ENCODE results near the gene DCTN1.

GRCh38 chr2:74378007-74378406 lies 2.1 kb downstream of the DCTN1 start:
- no peak for TF ChIP-seq CTCF (IDR thresholded peaks at IDR 0.05; ENCODE audit: low read depth, low read length, poor library complexity, severe bottlenecking)
- no peak for TF ChIP-seq EZH2phosphoT487 (IDR thresholded peaks at IDR 0.05; ENCODE audit: borderline replicate concordance, low read length)
